ENCODE results near the gene ZNF385D.

GRCh38 chr3:21751886-21752285, 876 bp upstream of the ZNF385D start:
- no peak for TF ChIP-seq CTCF (IDR thresholded peaks at IDR 0.05 in 4 of 5, conservative IDR thresholded peaks at IDR 0.05 in 1 of 5)
- TF ChIP-seq POLR2A (IDR thresholded peaks at IDR 0.05): no peak

All from gastrocnemius medialis (tissue), 4 donors.